HG03064 (cell line): Measurements from ENCODE around the gene PCSK4.
A peak's percentile ranks its signal among the peaks of the same experiment; 100 is the strongest.
"Not testable (repeated sequence)": the region's sequence is repeated elsewhere in the genome, so short reads cannot be mapped to it uniquely, and the experiment has no call there.

ENCODE experiments used
- ATAC-seq: cut with Tn5 transposase; IDR thresholded peaks from one replicate; pipeline ENCODE4 v1.9.1; 2021; ENCODE audit warnings: low read depth; ENCODE audit not compliant: unreplicated experiment

The PCSK4 gene

GRCh38 chr19:1490311-1491113 lies at the start of gene PCSK4:
Gene PCSK4 (minus strand): TSS chr19:1490350. CDS start chr19:1490346, 4 bp downstream.
- peak; percentile 73 for ATAC-seq

- ATAC-seq = not testable (repeated sequence)
Measured at GRCh38 chr19:1539749-1540148, 49.6 kb upstream of the PCSK4 start.

GRCh38 chr19:1538978-1539377 lies 48.8 kb upstream of the PCSK4 start:
- ATAC-seq = no peak

- ATAC-seq = not testable (repeated sequence)
Measured at GRCh38 chr19:1535699-1536098, 45.5 kb upstream of the PCSK4 start.

GRCh38 chr19:1534972-1535371 lies 44.8 kb upstream of the PCSK4 start:
- ATAC-seq = no peak

- ATAC-seq = no peak
Measured at GRCh38 chr19:1533510-1534150, 43.5 kb upstream of the PCSK4 start.

GRCh38 chr19:1532003-1532402 lies 41.9 kb upstream of the PCSK4 start:
- ATAC-seq = no peak

- ATAC-seq = no peak
Measured at GRCh38 chr19:1531587-1531986, 41.4 kb upstream of the PCSK4 start.

- ATAC-seq = not testable (repeated sequence)
Measured at GRCh38 chr19:1530856-1531255, 40.7 kb upstream of the PCSK4 start.

GRCh38 chr19:1529430-1529816 lies 39.3 kb upstream of the PCSK4 start:
- no peak for ATAC-seq

GRCh38 chr19:1528596-1529429 lies 38.7 kb upstream of the PCSK4 start:
- no peak for ATAC-seq

- no peak for ATAC-seq
Measured at GRCh38 chr19:1527650-1528309, 37.6 kb upstream of the PCSK4 start.

GRCh38 chr19:1526979-1527649 lies 37.0 kb upstream of the PCSK4 start:
- no peak for ATAC-seq

GRCh38 chr19:1526066-1526778 lies 36.1 kb upstream of the PCSK4 start:
- no peak for ATAC-seq

GRCh38 chr19:1525343-1525742 lies 35.2 kb upstream of the PCSK4 start:
- no peak for ATAC-seq

GRCh38 chr19:1524972-1525325 lies 34.8 kb upstream of the PCSK4 start:
- ATAC-seq = no peak

- ATAC-seq = no peak
Measured at GRCh38 chr19:1524287-1524971, 34.3 kb upstream of the PCSK4 start.

- ATAC-seq = no peak
Measured at GRCh38 chr19:1523412-1524286, 33.5 kb upstream of the PCSK4 start, which contains the start of gene PLK5. Gene PLK5 (plus strand): TSS chr19:1524077. CDS start chr19:1526997, 2,920 bp downstream.
